HEK293 (cell line): ENCODE data around the gene OPALIN.

Experiments
- GLIS2 ChIP-seq: fragments of 450-650 bp; formaldehyde crosslinking; IDR thresholded peaks from 2 replicates; pipeline ENCODE4 v1.5.1; 2016; ENCODE audit warnings: missing biosample characterization, missing genetic modification characterization
- MZF1 ChIP-seq: fragments of 450-650 bp; formaldehyde crosslinking; IDR thresholded peaks from 2 replicates; pipeline ENCODE4 v1.5.1; 2017; ENCODE audit warnings: missing biosample characterization, missing genetic modification characterization, borderline replicate concordance
- OVOL3 ChIP-seq: fragments of 450-650 bp; formaldehyde crosslinking; IDR thresholded peaks from 2 replicates; pipeline ENCODE4 v1.5.1; 2016; ENCODE audit warnings: missing biosample characterization, missing genetic modification characterization
- ZBTB17 ChIP-seq: fragments of 450-650 bp; formaldehyde crosslinking; IDR thresholded peaks from 2 replicates; pipeline ENCODE4 v1.5.1; 2016; ENCODE audit warnings: missing biosample characterization, missing genetic modification characterization
- ZBTB8A ChIP-seq: fragments of 450-650 bp; formaldehyde crosslinking; IDR thresholded peaks from 2 replicates; pipeline ENCODE4 v1.5.1; 2016; ENCODE audit warnings: missing biosample characterization, missing genetic modification characterization
- ZFHX2 ChIP-seq: fragments of 450-650 bp; formaldehyde crosslinking; conservative IDR thresholded peaks from 2 replicates; pipeline ENCODE4 v1.5.1; 2016; ENCODE audit warnings: missing biosample characterization, missing genetic modification characterization
- ZNF112 ChIP-seq: fragments of 450-650 bp; formaldehyde crosslinking; IDR thresholded peaks from 2 replicates; pipeline ENCODE4 v1.5.0; 2017; ENCODE audit warnings: missing biosample characterization, missing genetic modification characterization
- ZNF114 ChIP-seq: fragments of 450-650 bp; formaldehyde crosslinking; IDR thresholded peaks from 2 replicates; pipeline ENCODE4 v1.5.0; 2017; ENCODE audit warnings: missing biosample characterization, missing genetic modification characterization
- ZNF138 ChIP-seq: fragments of 450-650 bp; formaldehyde crosslinking; IDR thresholded peaks from 2 replicates; pipeline ENCODE4 v1.5.1; 2016; ENCODE audit warnings: missing biosample characterization, missing genetic modification characterization, borderline replicate concordance
- ZNF155 ChIP-seq: fragments of 450-650 bp; formaldehyde crosslinking; IDR thresholded peaks from 2 replicates; pipeline ENCODE4 v1.5.1; 2016; ENCODE audit warnings: missing biosample characterization, missing genetic modification characterization
- ZNF266 ChIP-seq: fragments of 450-650 bp; formaldehyde crosslinking; IDR thresholded peaks from 2 replicates; pipeline ENCODE4 v1.5.1; 2016; ENCODE audit warnings: missing biosample characterization, missing genetic modification characterization, low read depth
- ZNF302 ChIP-seq: fragments of 450-650 bp; formaldehyde crosslinking; IDR thresholded peaks from 2 replicates; pipeline ENCODE4 v1.5.1; 2016; ENCODE audit warnings: missing biosample characterization, missing genetic modification characterization, low read depth
- ZNF433 ChIP-seq: fragments of 450-650 bp; formaldehyde crosslinking; IDR thresholded peaks from 2 replicates; pipeline ENCODE4 v1.5.1; 2016; ENCODE audit warnings: missing biosample characterization, missing genetic modification characterization, low read depth
- ZNF549 ChIP-seq: fragments of 450-650 bp; IDR thresholded peaks from 2 replicates; pipeline ENCODE4 v1.5.1; 2018; ENCODE audit warnings: missing biosample characterization, missing genetic modification characterization, mild to moderate bottlenecking, inconsistent platforms, moderate library complexity
- ZNF571 ChIP-seq: fragments of 450-650 bp; formaldehyde crosslinking; IDR thresholded peaks from 2 replicates; pipeline ENCODE4 v1.5.0; 2017; ENCODE audit warnings: missing biosample characterization, missing genetic modification characterization
- ZNF624 ChIP-seq: fragments of 450-650 bp; formaldehyde crosslinking; IDR thresholded peaks from 2 replicates; pipeline ENCODE4 v1.5.1; 2017; ENCODE audit warnings: missing biosample characterization, missing genetic modification characterization
- ZNF658 ChIP-seq: fragments of 450-650 bp; formaldehyde crosslinking; IDR thresholded peaks from 2 replicates; pipeline ENCODE4; 2016; ENCODE audit warnings: missing biosample characterization, missing genetic modification characterization
- ZNF677 ChIP-seq: fragments of 450-650 bp; IDR thresholded peaks from 2 replicates; pipeline ENCODE4 v1.5.0; 2018; ENCODE audit warnings: missing biosample characterization, mild to moderate bottlenecking, missing genetic modification characterization, moderate library complexity
- ZSCAN30 ChIP-seq: fragments of 450-650 bp; IDR thresholded peaks from 2 replicates; pipeline ENCODE4 v1.5.1; 2018; ENCODE audit warnings: missing biosample characterization, mild to moderate bottlenecking, missing genetic modification characterization, moderate library complexity
- ZXDB ChIP-seq: fragments of 450-650 bp; formaldehyde crosslinking; IDR thresholded peaks from 2 replicates; pipeline ENCODE4 v1.5.1; 2016; ENCODE audit warnings: missing biosample characterization, missing genetic modification characterization
- TF ChIP-seq, protein P1 (sequence below): fragments of 450-650 bp; formaldehyde crosslinking; conservative IDR thresholded peaks from 2 replicates; pipeline ENCODE4 v1.5.1; 2016; ENCODE audit warnings: low read depth, missing biosample characterization, missing genetic modification characterization
- TF ChIP-seq, protein P2 (sequence below): fragments of 450-650 bp; IDR thresholded peaks from 2 replicates; pipeline ENCODE4 v1.5.1; 2018; ENCODE audit warnings: missing biosample characterization, missing genetic modification characterization
- TF ChIP-seq, protein P3 (sequence below): fragments of 450-650 bp; formaldehyde crosslinking; IDR thresholded peaks from 2 replicates; pipeline ENCODE4 v1.5.1; 2016; ENCODE audit warnings: missing biosample characterization, missing genetic modification characterization
- TF ChIP-seq, protein P4 (sequence below): fragments of 450-650 bp; formaldehyde crosslinking; IDR thresholded peaks from 2 replicates; pipeline ENCODE4 v1.5.1; 2017; ENCODE audit warnings: missing biosample characterization, missing genetic modification characterization
- TF ChIP-seq, protein P5 (sequence below): IDR thresholded peaks from 2 replicates; pipeline ENCODE4 v1.6.1; 2011; ENCODE audit warnings: mild to moderate bottlenecking, low read depth, low read length, borderline replicate concordance
- TF ChIP-seq, protein P6 (sequence below): fragments of 450-650 bp; formaldehyde crosslinking; IDR thresholded peaks from 2 replicates; pipeline ENCODE4 v1.5.1; 2016; ENCODE audit warnings: missing biosample characterization, missing genetic modification characterization

Gene OPALIN

DNA sequence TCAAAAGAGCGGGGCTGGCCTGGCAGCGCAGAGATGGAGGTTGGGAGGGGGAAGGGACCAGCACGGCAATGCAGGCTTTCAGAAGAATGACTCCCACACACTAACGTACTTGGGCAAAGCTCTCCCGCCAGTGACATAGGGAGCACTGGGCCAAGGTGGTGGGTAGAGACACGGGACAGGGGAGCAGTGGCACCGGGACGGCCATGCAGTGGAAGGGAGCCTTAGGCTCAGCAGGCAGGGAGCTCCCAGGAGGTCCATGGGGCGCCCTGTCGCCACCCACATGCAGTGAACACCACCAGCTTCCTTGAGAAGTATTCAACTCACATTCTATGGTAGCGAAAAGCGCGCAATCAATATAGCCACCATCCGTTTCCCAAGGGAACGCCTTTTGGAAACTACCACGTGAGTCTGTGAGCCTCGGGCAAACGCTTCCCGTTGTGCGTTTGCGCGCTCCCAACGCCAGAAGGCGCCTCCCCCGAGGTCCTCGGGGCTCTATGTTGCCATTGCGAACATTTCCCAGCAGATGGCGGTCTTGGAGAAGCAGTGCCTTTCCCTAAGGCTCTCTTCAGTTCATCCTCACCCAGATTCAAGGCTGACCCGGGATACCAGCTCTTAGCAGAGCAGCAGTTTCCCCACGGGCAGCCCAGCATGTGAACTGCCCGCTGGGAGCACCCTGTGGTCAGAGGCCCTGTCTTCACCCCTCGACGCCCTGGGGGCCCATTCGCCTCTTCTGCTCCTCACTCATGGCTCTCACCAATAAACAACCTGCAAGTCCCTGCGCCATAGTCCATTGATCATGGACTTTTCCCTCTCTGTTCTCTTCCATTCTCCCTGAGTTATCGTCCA, 16.4 kb upstream of the OPALIN start (continued):
- no peak for TF ChIP-seq ZNF571 (tag by site-specific recombination)
- no peak for TF ChIP-seq ZNF138 (tag by site-specific recombination)
- TF ChIP-seq, protein P1, sequence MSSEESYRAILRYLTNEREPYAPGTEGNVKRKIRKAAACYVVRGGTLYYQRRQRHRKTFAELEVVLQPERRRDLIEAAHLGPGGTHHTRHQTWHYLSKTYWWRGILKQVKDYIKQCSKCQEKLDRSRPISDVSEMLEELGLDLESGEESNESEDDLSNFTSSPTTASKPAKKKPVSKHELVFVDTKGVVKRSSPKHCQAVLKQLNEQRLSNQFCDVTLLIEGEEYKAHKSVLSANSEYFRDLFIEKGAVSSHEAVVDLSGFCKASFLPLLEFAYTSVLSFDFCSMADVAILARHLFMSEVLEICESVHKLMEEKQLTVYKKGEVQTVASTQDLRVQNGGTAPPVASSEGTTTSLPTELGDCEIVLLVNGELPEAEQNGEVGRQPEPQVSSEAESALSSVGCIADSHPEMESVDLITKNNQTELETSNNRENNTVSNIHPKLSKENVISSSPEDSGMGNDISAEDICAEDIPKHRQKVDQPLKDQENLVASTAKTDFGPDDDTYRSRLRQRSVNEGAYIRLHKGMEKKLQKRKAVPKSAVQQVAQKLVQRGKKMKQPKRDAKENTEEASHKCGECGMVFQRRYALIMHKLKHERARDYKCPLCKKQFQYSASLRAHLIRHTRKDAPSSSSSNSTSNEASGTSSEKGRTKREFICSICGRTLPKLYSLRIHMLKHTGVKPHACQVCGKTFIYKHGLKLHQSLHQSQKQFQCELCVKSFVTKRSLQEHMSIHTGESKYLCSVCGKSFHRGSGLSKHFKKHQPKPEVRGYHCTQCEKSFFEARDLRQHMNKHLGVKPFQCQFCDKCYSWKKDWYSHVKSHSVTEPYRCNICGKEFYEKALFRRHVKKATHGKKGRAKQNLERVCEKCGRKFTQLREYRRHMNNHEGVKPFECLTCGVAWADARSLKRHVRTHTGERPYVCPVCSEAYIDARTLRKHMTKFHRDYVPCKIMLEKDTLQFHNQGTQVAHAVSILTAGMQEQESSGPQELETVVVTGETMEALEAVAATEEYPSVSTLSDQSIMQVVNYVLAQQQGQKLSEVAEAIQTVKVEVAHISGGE (tag by site-specific recombination) = no peak
- TF ChIP-seq ZNF155 (tag by site-specific recombination) = no peak
- peak; percentile 53; the same call in 1 of the 2 replicates for TF ChIP-seq ZSCAN30 (tag by site-specific recombination)
- TF ChIP-seq GLIS2 = peak; percentile 60
- TF ChIP-seq ZNF549 (tag by site-specific recombination) = no peak
- no peak for TF ChIP-seq ZNF677 (tag by site-specific recombination)
- no peak for TF ChIP-seq ZNF266 (tag by site-specific recombination)
- TF ChIP-seq, protein P2, sequence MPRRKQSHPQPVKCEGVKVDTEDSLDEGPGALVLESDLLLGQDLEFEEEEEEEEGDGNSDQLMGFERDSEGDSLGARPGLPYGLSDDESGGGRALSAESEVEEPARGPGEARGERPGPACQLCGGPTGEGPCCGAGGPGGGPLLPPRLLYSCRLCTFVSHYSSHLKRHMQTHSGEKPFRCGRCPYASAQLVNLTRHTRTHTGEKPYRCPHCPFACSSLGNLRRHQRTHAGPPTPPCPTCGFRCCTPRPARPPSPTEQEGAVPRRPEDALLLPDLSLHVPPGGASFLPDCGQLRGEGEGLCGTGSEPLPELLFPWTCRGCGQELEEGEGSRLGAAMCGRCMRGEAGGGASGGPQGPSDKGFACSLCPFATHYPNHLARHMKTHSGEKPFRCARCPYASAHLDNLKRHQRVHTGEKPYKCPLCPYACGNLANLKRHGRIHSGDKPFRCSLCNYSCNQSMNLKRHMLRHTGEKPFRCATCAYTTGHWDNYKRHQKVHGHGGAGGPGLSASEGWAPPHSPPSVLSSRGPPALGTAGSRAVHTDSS = no peak
- TF ChIP-seq, protein P3, sequence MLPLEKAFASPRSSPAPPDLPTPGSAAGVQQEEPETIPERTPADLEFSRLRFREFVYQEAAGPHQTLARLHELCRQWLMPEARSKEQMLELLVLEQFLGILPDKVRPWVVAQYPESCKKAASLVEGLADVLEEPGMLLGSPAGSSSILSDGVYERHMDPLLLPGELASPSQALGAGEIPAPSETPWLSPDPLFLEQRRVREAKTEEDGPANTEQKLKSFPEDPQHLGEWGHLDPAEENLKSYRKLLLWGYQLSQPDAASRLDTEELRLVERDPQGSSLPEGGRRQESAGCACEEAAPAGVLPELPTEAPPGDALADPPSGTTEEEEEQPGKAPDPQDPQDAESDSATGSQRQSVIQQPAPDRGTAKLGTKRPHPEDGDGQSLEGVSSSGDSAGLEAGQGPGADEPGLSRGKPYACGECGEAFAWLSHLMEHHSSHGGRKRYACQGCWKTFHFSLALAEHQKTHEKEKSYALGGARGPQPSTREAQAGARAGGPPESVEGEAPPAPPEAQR (tag by site-specific recombination) = no peak
- no peak for TF ChIP-seq ZNF302 (tag by site-specific recombination)
- TF ChIP-seq ZNF433 (tag by site-specific recombination) = no peak
- TF ChIP-seq ZBTB17 (tag by site-specific recombination) = peak; percentile 97
- TF ChIP-seq ZFHX2 (tag by site-specific recombination) = peak; percentile 15; the same call in 1 of the 2 replicates
- no peak for TF ChIP-seq ZNF114 (tag by site-specific recombination)
- no peak for TF ChIP-seq ZNF112 (tag by site-specific recombination)
- TF ChIP-seq ZXDB (tag by site-specific recombination) = peak; percentile 43; the same call in 1 of the 2 replicates
- no peak for TF ChIP-seq ZNF658 (tag by site-specific recombination)
- TF ChIP-seq, protein P4, sequence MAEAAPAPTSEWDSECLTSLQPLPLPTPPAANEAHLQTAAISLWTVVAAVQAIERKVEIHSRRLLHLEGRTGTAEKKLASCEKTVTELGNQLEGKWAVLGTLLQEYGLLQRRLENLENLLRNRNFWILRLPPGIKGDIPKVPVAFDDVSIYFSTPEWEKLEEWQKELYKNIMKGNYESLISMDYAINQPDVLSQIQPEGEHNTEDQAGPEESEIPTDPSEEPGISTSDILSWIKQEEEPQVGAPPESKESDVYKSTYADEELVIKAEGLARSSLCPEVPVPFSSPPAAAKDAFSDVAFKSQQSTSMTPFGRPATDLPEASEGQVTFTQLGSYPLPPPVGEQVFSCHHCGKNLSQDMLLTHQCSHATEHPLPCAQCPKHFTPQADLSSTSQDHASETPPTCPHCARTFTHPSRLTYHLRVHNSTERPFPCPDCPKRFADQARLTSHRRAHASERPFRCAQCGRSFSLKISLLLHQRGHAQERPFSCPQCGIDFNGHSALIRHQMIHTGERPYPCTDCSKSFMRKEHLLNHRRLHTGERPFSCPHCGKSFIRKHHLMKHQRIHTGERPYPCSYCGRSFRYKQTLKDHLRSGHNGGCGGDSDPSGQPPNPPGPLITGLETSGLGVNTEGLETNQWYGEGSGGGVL = no peak
- no peak for TF ChIP-seq OVOL3 (tag by site-specific recombination)
- TF ChIP-seq ZBTB8A (tag by site-specific recombination) = peak; percentile 42; the same call in 1 of the 2 replicates
- no peak for TF ChIP-seq ZNF624 (tag by site-specific recombination)
- no peak for TF ChIP-seq MZF1 (tag by site-specific recombination)
- TF ChIP-seq, protein P5, sequence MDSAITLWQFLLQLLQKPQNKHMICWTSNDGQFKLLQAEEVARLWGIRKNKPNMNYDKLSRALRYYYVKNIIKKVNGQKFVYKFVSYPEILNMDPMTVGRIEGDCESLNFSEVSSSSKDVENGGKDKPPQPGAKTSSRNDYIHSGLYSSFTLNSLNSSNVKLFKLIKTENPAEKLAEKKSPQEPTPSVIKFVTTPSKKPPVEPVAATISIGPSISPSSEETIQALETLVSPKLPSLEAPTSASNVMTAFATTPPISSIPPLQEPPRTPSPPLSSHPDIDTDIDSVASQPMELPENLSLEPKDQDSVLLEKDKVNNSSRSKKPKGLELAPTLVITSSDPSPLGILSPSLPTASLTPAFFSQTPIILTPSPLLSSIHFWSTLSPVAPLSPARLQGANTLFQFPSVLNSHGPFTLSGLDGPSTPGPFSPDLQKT = no peak
- TF ChIP-seq, protein P6, sequence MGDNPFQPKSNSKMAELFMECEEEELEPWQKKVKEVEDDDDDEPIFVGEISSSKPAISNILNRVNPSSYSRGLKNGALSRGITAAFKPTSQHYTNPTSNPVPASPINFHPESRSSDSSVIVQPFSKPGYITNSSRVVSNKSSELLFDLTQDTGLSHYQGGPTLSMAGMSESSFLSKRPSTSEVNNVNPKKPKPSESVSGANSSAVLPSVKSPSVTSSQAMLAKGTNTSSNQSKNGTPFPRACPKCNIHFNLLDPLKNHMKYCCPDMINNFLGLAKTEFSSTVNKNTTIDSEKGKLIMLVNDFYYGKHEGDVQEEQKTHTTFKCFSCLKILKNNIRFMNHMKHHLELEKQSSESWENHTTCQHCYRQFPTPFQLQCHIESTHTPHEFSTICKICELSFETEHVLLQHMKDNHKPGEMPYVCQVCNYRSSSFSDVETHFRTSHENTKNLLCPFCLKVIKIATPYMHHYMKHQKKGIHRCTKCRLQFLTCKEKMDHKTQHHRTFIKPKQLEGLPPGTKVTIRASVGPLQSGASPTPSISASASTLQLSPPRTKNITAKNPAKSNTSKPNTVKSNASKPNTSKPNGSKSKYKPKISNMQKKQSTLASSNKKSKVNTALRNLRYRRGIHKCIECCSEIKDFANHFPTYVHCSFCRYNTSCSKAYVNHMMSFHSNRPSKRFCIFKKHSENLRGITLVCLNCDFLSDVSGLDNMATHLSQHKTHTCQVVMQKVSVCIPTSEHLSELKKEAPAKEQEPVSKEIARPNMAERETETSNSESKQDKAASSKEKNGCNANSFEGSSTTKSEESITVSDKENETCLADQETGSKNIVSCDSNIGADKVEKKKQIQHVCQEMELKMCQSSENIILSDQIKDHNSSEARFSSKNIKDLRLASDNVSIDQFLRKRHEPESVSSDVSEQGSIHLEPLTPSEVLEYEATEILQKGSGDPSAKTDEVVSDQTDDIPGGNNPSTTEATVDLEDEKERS (tag by site-specific recombination) = no peak
